GM19193 (cell line): ENCODE results near the gene SPAM1.

Experiments
- POLR2A ChIP-seq: IDR thresholded peaks from 4 replicates; pipeline ENCODE4 v1.6.1; 2011; ENCODE audit not compliant: insufficient read depth, insufficient read length; ENCODE audit errors: extremely low read depth

The SPAM1 gene

DNA sequence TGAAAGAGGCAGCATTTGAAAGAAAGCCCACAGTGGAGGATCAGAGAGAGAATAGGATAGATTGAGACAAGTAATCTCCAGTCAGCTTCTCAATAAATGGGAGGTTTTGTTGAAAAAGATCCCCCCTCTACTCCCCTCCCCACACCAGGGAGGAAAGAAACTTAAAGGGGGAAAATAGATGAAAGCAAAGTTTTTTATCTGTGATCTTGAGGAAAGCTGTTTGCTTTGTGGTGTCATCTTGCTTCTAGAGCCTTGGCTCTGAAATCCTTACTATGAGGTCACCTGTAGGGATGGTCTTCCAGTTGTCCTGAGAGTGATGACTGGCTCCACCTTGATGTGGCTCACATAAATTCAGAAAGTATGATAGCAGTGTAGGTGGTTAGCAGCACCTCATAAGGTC is at the start of gene SPAM1:
Gene SPAM1, plus strand, starts transcription at position 301 of the 400 bp plus-strand sequence. CDS start 28,330 bp downstream, outside the sequence.
- TF ChIP-seq POLR2A, result no peak

DNA sequence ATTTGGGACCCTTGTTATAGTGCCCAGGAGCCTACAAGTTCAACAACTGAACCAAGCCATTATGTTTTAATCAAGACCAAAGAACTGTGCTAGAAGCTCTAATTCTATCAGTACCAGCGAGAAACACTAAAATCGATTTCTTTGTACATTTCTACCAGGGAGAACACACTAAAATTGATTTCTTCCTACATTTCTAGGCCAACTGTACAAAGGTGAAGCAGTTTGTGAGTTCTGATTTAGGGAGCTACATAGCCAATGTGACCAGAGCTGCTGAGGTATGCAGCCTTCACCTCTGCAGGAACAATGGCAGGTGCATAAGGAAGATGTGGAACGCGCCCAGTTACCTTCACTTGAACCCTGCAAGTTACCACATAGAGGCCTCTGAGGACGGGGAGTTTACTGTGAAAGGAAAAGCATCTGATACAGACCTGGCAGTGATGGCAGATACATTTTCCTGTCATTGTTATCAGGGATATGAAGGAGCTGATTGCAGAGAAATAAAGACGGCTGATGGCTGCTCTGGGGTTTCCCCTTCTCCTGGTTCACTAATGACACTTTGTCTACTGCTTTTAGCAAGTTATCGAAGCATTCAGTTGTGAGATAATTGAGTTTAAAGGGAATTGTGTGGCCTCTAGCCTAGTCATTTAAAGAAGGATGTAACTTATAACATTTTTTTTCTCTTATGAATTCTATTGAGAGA is 48.3 kb upstream of the SPAM1 start:
- TF ChIP-seq POLR2A, result no peak

DNA sequence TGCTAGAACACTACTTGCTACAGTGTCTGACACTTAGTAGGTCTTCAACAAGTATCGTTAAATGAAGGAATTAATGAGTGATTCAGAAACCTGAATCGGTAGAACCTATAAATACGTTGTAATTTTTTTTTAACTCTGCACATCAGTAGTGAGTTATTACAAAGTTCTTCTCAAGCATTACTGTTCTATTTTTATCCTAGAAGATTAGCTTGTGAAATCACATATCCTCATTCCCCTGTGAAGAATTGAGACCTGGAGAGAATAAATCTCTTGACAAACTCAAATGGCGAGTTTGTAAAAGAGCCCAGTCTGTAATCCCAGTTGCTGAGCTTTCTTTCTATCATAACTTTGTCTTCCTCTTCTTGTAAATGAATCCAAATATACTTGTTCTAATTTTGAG is 45.4 kb upstream of the SPAM1 start:
- TF ChIP-seq POLR2A, result no peak

- TF ChIP-seq POLR2A, result no peak
These were observed 43.7 kb upstream of the SPAM1 start for GRCh38 chr7:123881300-123881699.

GRCh38 chr7:123883154-123883553 is 41.9 kb upstream of the SPAM1 start:
- TF ChIP-seq POLR2A, result no peak

DNA sequence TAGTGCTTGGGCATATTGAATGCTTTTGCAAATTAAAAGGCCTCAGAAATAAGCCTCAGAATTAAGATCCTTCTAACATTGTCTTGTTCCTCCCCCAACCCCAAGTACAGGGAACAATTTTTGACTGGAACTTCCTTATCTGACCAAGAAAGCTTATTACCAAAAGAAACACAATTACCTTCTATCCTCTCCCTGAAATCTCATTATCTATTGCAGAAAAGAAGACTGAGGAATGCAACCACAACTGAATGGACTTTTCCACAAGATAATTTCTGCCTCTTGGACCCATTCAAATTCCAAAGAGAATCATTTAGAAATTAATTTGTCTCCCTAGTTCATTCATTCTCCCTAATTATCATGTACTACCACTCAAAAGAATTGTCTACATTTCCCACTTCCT is 36.8 kb upstream of the SPAM1 start:
- no peak for TF ChIP-seq POLR2A

DNA sequence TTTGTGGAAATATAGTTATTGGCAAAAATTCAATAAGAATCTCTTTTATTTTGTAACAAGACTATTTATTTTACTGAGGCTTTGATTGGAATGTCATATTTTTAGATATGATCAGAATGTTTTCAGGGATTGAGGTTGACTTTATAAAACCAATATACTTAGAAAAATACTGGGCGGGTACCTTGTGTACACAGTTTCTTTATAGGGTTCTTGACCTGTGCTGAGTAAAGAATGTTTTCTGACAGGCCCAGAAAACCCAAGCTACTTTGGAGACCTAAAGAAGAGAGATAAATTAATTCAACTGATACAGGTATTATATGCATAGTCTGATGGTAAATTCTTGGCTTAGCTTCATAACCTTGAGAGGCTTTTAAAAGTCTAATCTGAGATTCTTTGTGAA is 23.9 kb upstream of the SPAM1 start:
- TF ChIP-seq POLR2A, result no peak

- TF ChIP-seq POLR2A, result no peak
These were observed 19.3 kb upstream of the SPAM1 start for GRCh38 chr7:123905714-123906113.

DNA sequence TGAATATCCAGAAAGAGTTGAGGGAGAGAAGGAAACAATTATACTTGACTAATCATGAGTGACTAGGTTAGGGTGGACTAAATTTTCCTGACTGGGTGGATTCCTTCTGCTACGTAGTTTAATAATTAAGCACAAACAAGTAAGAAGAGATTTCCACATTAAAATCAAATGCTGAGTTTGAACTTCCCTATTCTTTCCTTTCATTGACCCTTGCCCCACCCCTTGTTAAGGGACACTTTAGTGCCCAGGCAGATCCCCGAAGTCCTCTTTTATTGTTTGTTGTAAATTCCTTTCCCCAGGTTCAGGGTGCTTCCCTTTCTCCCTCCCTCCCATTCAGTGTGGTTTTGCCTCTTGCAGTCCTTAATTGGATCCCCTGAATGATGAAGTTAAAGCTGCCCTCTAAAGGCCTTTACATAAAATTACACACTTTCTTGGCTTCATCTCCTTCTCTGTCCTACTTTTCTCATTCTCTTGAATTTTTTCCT is 8.8 kb upstream of the SPAM1 start:
- no peak for TF ChIP-seq POLR2A

GRCh38 chr7:123917878-123918277 is 7.2 kb upstream of the SPAM1 start:
- no peak for TF ChIP-seq POLR2A

DNA sequence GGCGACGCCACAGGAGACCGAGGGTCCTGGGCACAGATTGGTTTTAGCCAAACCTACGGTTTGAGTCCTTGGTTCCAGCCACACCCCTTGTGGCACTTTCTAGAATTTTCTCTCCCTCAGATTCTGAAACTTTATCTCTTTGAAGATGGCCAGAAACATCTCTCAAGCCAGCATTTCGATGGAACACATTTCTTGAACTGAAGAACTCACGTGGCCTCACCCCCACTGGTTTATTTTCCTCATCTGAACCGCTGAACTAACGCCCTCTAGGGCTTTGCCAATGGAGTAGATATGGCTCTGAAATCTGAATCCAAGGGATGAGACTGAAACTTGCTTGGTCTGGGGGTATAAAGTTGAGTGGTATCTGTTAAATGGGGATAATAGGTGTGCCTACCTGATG is 6.7 kb upstream of the SPAM1 start:
- TF ChIP-seq POLR2A, result no peak

GRCh38 chr7:123923599-123923998 is 1.4 kb upstream of the SPAM1 start:
- no peak for TF ChIP-seq POLR2A

DNA sequence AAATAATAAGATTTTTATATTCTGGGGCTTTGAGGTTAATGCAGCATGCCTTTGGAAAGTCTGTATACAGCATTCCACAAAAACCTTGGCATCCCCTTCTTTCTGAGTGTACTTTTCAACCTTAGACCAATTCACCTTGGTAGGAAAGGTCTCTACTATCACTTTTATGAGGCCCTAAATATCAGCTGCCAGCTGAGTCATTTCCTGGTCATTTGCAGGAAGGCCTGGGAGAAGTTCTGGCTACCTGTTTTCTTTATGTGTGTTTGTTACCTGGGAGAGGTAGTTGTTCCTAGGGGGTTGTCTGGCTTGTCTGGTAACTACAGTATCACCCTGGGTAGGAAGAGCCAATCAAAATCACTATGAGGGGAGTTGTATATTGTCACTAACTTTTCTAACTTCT is 4.1 kb downstream of the SPAM1 start:
- no peak for TF ChIP-seq POLR2A

- TF ChIP-seq POLR2A, result no peak
These were observed 4.6 kb downstream of the SPAM1 start for GRCh38 chr7:123929655-123930054.

DNA sequence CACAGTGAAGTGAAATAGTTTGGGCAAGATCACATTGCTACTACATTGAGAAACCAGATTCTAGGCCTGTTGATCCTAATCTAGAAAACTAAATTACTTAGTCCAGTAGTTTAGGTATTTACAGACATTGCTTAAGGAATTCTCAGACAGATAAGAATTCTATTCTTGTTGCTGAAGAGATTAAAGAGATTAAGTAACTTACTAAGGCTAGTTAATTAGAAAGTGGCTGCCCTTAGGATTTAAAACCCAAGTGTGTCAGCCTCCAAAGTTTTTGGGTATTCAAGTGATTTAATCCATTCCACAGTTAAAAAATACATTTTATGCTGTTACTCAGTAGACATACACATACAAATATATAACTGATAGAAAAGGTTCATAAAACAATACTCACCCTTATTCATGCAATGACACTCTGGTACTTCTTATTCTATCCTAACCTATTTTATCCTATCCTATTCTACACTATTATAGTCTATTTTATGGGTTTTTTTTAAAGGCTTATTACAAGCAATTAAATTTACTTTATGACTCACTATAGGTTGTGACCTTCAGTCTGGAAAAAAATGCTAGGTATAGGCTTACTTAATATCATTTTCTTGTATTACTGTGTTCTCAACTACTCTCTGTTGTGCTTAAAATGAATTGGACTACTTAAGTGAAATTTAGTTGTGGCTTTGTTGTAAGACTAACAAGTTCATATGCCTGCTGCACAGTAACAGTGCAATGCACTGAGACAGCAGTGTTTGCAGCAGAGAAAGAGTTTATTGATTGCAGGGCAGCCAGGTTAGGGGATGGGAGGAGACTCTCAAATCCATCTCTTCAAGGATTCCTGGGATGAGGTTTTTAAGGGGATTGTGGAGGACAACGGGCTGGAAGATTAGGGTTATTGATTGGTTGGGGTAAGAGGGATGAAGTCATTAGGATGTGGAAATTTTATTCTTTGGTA is 10.7 kb downstream of the SPAM1 start:
- no peak for TF ChIP-seq POLR2A

DNA sequence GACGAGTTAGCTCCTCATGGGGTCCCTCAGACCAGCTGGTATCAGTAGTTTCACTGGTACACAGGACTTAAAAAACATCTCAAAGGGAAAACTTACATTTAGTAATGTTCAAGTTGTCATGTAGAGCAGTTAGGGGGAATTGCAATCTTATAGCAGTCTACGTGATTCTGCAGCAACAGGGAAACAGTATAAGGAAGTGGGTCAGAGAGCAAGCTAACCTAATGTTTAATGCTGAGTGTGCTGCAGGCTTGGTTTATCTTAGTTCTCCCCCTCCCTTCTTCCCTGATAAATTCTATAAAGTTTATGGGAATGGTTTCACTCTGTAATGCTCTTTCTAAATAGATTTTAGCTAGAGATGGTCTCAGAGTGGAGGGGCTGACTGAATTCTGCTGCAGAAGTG is 11.3 kb downstream of the SPAM1 start:
- no peak for TF ChIP-seq POLR2A

GRCh38 chr7:123939784-123940183 is 14.7 kb downstream of the SPAM1 start:
- no peak for TF ChIP-seq POLR2A
